Ramos (cell line): ENCODE results near the gene FAM110A.
"Not testable (repeated sequence)": the region's sequence is repeated elsewhere in the genome, so short reads cannot be mapped to it uniquely, and the experiment has no call there.

Experiments used
- in situ Hi-C: fragments of 300-500 bp; cut with MboI; formaldehyde crosslinking; loops from one replicate; pipeline ENCODE4 v1.14.3; 2022; ENCODE audit warnings: low sequenced_read_pairs; ENCODE audit not compliant: unreplicated experiment

Gene FAM110A

DNA sequence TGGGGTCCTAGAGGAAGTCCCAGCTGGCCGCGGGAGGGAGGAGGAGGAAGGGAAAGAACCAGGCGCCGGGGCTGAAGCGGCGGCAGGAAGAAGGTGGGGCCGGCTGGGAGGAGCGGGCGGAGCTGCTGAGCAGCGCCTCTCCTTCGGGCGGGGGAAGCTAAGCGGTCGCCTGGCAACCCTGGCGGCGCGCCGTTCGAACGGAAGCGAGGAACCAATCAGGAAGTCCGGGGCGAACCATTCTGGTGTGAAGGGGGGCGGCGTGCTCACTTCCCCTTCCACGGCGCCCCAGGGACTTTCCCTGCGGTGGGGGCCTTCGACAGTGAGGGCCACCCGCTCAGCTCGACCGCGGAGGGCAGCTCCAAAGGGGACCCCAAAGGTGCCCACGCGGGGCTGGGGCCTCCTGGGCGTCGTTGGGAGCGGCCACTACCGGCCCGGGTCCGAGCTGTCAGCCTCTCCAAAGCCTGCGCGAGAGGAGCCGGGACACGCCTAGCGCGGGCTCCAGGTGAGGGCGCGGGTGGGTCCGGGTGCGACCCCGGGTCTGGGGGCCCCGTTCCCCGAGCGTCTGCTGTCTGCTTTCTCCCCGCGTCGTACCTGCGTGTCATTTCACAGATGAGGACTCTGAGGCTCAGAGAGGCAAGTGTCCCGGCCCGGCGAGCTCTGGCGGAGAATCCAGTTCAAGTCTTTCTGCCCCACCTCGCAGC is at the start of gene FAM110A:
Gene FAM110A (plus strand): TSS at position 266 of the 701 bp plus-strand sequence. CDS start 11,090 bp downstream, outside the sequence.
- in situ Hi-C loops, result no loop called here

- in situ Hi-C loops, result no loop called here
These were observed 45.7 kb upstream of the FAM110A start for GRCh38 chr20:787825-788224.

GRCh38 chr20:791056-791455 is 42.5 kb upstream of the FAM110A start:
- in situ Hi-C loops, result no loop called here

DNA sequence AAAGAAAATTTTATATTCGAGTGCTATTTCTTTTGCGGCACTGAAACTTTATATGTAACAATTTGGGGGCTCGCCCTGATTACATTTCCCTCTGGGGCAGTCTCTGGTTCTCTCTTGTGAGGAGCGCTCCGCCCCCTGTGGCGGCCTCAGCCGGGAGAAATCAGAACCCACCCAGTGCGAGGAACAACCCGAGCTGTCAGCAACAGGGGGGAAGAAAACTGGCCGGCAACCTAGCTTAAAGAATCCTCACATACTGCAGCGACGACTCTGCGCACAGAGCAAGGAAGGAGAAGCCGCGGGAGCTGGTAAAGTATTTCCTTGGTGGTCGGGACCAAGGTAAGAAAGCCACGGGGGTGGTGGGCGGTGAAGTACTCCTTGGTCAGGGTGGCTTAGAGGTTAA is 41.3 kb upstream of the FAM110A start:
- in situ Hi-C loops, result no loop called here

GRCh38 chr20:796921-797320 is 36.6 kb upstream of the FAM110A start:
- in situ Hi-C loops, result no loop called here

GRCh38 chr20:798746-799145 is 34.8 kb upstream of the FAM110A start:
- in situ Hi-C loops, result not testable (repeated sequence)

DNA sequence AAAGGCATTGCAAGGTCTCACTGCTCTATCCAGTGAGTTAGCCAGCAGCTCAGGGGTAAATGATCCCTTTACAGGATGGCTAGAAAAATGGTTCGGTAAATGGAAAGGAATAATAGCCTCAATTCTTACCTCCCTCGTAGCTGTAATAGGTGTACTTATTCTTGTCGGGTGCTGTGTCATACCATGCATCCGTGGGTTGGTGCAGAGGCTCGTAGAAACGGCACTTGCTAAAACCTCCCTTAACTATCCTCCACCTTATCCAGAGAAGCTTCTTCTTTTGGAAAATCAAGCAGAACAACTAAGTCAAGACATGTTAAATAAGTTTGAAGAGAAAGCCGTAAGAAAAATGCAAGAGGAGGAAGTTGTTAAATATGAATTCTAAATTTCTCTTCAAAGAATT is 33.5 kb upstream of the FAM110A start:
- in situ Hi-C loops, result not testable (repeated sequence)

DNA sequence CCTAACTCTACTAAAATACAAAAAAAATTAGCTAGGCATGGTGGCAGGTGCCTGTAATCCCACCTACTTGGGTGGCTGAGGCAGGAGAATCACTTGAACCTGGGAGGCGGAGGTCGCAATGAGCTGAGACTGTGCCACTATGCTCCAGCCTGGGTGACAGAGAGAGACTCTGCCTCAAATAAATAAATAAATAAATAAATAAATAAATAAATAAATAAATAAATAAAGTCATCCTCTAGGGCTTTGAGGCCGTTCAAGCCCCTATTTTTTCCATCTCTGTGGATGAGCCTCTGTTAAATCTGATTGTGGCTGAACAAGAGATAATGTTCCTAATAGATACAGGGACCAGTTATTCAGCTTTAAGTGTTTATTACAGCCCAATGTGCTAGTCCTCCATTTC is 31.8 kb upstream of the FAM110A start:
- in situ Hi-C loops, result no loop called here

DNA sequence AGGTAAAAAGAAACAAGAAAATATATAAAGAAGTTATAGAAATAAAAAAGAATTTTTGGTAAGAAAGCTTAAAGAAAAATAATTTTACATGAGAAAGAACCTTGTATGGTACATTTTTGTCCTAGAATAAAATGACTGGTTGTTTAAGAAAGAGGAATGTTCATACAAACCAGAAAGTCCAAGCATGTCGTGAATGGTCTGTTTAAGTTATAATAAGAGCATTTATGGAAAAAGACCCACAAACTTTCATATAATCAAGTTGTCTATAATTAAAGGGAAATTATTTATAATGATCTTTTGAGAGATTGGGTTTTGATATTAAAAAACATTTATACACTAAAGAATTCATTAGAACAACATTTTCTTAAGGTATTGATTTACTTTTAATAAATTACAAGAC is 27.8 kb upstream of the FAM110A start:
- in situ Hi-C loops, result no loop called here

DNA sequence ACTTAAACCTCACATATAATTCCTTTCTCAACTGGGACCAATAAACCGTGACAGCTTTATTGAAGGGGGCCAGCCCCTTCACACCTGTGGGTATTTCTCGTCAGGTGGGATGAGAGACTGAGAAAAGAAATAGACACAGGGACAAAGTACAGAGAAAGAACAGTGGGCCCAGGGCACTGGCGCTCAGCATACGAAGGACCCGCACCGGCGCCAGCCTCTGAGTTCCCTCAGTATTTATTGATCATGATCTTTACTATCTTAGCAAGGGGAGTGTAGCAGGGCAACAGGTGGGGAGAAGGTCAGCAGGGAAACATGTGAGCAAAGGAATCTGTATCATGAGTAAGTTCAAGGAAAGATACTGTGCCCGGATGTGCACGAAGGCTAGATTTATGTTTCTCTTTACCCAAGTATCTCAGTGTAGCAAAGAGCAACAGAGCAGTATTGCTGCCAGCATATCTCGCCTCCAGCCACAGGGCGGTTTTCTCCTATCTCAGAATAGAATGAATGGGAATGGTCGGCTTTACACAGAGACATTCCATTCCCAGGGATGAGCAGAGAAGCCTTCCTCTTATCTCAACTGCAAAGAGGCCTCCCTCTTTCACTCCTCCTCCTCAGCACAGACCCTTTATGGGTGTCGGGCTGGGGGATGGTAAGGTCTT is 21.6 kb upstream of the FAM110A start:
- in situ Hi-C loops, result loop anchor here (10.0 kb wide), 1 partner anchor 383 kb away; no protein-coding TSS in a partner anchor

GRCh38 chr20:812435-812814 is 21.1 kb upstream of the FAM110A start:
- in situ Hi-C loops, result loop anchor here (10.0 kb wide), 1 partner anchor 382 kb away; no protein-coding TSS in a partner anchor

- in situ Hi-C loops, result loop anchor here (10.0 kb wide), 1 partner anchor 381 kb away; no protein-coding TSS in a partner anchor
These were observed 20.1 kb upstream of the FAM110A start for GRCh38 chr20:813390-813789.

DNA sequence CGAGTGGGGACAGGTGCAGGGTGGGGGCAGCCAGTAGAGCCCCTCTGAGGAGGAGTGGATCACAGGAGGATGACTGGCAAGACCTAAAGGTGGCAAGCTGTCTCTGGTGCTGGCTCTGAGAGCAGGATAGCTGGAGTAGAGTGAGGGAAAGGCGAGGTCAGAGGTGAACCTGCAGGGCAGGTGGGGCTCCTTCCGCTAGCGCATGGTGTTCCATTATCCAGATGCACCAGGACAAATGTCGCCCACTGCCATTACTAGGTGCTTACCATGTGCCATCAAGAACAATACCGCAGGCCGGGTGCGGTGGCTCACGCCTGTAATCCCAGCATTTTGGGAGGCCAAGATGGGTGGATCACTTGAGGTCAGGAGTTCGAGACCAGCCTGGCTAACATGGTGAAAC is 18.3 kb upstream of the FAM110A start:
- in situ Hi-C loops, result loop anchor here (5.0 to 10.0 kb wide), 2 partner anchors 142 to 380 kb away; no protein-coding TSS in a partner anchor

DNA sequence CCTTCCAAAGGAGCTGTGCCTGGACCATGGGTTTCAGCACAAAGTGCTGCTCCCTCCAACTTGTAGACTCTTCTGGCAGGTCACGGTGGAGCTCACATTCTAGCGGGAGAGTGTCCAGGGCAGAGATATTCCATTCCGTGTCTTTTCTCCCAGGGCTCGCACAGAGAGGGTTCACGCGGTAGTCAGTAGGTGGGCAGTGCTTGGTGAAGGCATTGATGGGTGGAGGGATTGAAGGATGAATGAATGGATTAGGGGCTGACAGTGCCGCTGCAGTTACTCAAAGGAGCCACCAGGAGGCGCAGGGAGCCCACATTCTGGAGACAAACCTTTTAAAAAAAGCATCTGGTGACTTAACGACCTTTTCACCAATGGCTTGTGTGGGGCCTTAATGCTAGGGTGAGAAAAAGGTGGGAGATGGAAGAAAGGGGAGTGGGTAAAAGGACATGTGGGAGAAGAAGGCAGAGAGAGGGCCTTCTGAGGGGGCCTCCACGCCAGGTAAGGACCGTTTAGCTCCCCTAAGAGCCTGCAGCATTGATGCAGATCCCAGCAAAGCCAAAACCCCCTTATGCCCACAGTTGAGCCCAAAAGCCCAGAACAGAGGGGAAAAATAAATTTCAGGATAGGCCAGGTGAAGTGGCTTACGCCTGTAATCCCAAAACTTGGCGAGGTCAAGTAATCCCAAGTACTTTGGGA is 17.5 kb upstream of the FAM110A start:
- in situ Hi-C loops, result loop anchor here (5.0 to 10.0 kb wide), 2 partner anchors 141 to 379 kb away; no protein-coding TSS in a partner anchor

DNA sequence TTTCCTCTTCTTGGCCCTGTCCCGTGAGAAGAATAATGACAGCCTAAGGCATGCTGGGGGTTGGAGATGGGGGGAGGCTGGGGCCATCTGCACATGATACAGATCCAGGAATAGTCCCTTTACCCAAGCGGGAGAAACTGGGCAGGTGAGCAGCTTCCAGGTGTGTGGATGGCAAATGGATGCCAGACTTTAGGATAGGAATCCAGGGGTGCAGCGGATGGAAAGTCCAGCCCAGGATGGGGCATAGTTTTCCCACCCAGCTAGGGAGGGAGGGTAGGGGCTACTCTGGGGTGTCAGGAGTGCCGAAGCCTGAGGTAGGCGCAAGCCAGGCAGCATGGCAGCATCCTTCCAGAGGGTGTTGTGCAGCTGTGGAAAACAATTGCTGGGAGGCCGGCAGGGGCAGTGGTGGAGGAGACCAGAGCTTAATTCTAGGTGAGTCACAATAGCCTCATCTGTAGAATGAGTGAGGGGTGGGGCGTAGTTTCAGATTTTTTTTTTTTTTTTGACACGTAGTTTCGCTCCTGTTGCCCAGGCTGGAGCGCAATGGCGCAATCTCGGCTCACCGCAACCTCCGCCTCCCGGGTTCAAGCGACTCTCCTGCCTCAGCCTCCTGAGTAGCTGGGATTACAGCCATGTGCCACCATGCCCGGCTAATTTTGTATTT is 15.4 kb upstream of the FAM110A start:
- in situ Hi-C loops, result loop anchor here (5.0 to 10.0 kb wide), 2 partner anchors 139 to 377 kb away; no protein-coding TSS in a partner anchor

- in situ Hi-C loops, result loop anchor here (5.0 to 10.0 kb wide), 2 partner anchors 138 to 375 kb away; no protein-coding TSS in a partner anchor
These were observed 13.7 kb upstream of the FAM110A start for GRCh38 chr20:819680-820322.

GRCh38 chr20:820323-820953 is 13.1 kb upstream of the FAM110A start:
- in situ Hi-C loops, result no loop called here

- in situ Hi-C loops, result no loop called here
These were observed 12.3 kb upstream of the FAM110A start for GRCh38 chr20:821046-821730.

DNA sequence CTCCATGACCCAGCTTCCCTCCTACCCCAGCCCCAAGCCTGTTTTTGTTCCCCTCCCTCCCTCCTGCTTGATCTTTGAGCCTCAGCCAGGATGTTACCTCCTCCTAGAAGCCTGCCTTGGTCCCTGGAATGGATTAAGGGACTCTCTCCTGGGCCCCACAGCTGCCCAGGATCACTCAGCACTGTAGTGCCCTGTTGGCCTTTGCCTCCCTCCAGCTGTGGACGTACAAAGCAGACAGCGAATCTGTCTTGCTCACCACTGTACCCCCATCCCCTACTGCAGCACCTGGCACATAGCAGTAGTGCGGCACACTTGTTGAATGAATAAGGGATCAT is 11.8 kb upstream of the FAM110A start:
- in situ Hi-C loops, result no loop called here
